WERI-Rb-1 (cell line): ENCODE results near the gene OR2Z1.

Source experiments
- DNase-seq: peaks from one replicate; pipeline ENCODE4 v3.0.0-alpha.2; 2020
- H3K27ac ChIP-seq: fragments of 250-450 bp; sonication (Bioruptor Pico); 2 replicates; pipeline ENCODE4 v1.5.1; 2020; ENCODE audit warnings: mild to moderate bottlenecking, moderate library complexity
- H3K27me3 ChIP-seq: fragments of 250-450 bp; sonication (Bioruptor Pico); 2 replicates; pipeline ENCODE4 v1.5.1; 2021; ENCODE audit warnings: mild to moderate bottlenecking, low read depth, moderate library complexity; ENCODE audit not compliant: insufficient read depth, severe bottlenecking
- H3K36me3 ChIP-seq: fragments of 250-450 bp; sonication (Bioruptor Pico); 2 replicates; pipeline ENCODE4 v1.5.1; 2020; ENCODE audit warnings: mild to moderate bottlenecking, moderate library complexity
- H3K4me3 ChIP-seq: 2 replicates; pipeline ENCODE4 v1.5.1; 2011; ENCODE audit warnings: low read depth, mild to moderate bottlenecking, control low read depth, low read length
- H3K9me3 ChIP-seq: fragments of 250-450 bp; sonication (Bioruptor Pico); 2 replicates; pipeline ENCODE4 v1.5.1; 2021; ENCODE audit warnings: mild to moderate bottlenecking, moderate library complexity; ENCODE audit not compliant: severe bottlenecking
- TF ChIP-seq, protein P1 (sequence below): IDR thresholded peaks from 2 replicates; pipeline ENCODE4 v1.5.1; 2011; ENCODE audit warnings: low read depth, mild to moderate bottlenecking, control low read depth, inconsistent platforms, low read length

The OR2Z1 gene

DNA sequence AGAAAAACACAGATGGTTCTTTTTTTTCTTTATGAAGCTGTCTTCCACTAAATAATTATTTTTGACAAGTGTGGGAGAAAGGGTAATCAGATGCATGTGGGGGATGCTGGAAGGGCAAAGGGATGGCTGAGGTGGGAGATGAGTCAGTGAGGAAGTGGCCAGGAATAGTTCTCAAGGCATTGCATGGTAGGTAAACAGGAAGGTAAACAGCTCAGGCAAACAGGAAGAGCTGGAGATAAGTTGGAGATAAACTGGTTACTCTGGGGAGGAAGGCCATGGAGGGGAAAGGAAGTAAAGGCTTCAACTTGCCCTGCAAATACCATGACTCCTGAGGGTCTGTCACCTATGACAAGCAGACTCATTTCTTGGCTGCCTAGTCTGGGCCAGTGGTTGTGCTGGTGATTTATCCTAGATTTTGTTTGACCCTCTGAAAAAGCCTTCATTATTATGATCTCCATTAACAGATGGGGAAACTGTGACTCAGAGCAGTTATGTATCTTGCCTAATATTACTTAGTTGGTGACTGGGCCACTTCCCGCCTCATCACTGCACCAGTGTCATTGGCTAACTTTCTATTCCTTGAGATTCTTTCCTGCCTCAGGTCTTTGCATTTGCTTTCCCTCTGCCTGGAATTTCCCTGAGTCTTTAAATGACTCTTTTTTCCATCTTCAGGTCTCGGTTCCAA lies 39.9 kb upstream of the OR2Z1 start:
- TF ChIP-seq, protein P1, sequence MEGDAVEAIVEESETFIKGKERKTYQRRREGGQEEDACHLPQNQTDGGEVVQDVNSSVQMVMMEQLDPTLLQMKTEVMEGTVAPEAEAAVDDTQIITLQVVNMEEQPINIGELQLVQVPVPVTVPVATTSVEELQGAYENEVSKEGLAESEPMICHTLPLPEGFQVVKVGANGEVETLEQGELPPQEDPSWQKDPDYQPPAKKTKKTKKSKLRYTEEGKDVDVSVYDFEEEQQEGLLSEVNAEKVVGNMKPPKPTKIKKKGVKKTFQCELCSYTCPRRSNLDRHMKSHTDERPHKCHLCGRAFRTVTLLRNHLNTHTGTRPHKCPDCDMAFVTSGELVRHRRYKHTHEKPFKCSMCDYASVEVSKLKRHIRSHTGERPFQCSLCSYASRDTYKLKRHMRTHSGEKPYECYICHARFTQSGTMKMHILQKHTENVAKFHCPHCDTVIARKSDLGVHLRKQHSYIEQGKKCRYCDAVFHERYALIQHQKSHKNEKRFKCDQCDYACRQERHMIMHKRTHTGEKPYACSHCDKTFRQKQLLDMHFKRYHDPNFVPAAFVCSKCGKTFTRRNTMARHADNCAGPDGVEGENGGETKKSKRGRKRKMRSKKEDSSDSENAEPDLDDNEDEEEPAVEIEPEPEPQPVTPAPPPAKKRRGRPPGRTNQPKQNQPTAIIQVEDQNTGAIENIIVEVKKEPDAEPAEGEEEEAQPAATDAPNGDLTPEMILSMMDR, result no peak
- Histone ChIP-seq H3K4me3 (no peak overlapping the region), H3K36me3 (no peaks in the 10 kb centered on the region), H3K27ac (no peak overlapping the region), H3K9me3 (no peaks in the 10 kb centered on the region), H3K27me3 (peaks cover 52% of the 10 kb centered on the region)
- DNase-seq, result no peak

DNA sequence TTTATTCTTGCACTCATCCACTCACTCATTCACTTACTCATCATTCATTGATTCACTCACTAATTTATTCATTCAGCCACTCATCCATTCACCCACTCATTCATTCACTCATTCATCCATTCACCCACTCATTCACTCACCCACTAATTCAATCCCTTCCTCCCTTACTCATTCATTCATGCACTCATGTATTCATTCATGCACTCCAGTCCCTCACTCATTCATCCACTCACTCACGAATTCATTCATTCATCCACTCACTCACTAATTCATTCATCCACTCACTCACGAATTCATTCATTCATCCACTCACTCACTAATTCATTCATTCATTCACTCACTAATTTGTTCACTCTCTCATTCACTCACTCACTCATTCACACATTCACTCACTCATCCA lies 39.0 kb upstream of the OR2Z1 start:
- no peak overlapping the region for H3K4me3 ChIP-seq
- H3K27me3 ChIP-seq, result peaks cover 45% of the 10 kb centered on the region
- H3K9me3 ChIP-seq, result no peaks in the 10 kb centered on the region
- no peaks in the 10 kb centered on the region for H3K36me3 ChIP-seq
- no peak overlapping the region for H3K27ac ChIP-seq
- TF ChIP-seq, protein P1, result no peak
- DNase-seq, result no peak

DNA sequence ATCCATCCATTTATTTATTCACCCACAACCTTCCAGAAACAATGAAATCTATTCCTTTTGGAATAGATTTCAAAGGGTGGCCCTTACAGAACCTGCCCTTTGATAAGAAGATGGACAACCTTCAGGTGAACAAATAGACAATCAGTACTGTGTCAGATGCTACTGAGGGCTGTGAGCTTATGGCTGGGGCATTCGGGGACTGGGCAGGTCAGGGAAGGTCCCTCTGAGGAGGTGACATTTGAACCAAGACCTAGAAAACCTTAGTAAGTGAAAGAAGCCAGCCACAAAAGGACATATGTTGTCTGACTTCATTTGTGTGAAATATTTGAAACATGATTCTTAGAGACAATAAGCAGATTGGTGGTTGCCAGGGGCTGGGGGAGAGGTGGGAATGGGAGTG lies 38.5 kb upstream of the OR2Z1 start:
- no peaks in the 10 kb centered on the region for H3K36me3 ChIP-seq
- H3K9me3 ChIP-seq, result no peaks in the 10 kb centered on the region
- peaks cover 48% of the 10 kb centered on the region for H3K27me3 ChIP-seq
- H3K4me3 ChIP-seq, result no peak overlapping the region
- no peak overlapping the region for H3K27ac ChIP-seq
- TF ChIP-seq, protein P1, result no peak
- DNase-seq, result no peak

DNA sequence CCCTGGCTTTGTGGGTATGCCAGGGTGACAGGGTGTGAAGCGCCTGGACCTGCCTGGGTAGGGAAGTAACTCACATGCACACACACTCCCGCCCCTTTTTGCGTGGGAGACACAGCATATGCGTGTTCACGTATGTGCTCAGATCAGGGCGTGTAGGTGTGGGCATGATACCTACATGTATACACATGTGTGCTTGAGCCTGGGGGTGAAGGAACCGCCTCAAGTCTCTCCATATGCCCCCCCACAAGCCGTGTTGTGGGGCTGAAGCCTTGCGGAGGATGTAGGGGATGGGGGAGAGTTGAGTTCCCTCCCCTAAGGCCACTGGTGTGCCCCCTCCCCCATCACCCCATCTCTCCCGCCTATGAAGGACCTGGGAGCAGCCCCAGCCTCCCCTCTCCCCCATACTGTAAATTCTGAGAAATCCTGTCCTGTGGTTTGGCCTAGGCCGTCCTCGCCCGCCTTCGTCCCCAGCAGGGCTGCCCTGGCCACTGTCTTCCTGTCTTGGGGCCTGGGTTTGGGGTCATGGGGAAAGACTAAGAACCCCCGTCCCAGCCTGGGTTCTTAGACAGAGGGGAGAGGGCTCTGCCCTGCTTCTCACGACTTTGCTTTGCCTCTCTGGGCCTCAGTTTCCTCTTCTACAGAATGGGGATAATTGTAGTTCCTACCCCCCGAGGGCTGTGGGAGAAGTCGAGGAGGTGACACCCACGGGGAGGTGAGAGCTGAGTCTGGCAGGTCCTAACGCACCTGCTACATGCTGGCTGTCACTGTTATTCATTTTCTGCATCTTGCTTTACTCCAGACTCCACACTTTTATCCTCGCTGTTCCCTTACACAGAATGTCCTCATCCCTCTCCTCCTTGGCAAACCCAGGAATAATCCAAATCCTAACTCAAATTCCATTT lies 37.2 kb upstream of the OR2Z1 start:
- Histone ChIP-seq H3K27me3 (peaks cover 61% of the 10 kb centered on the region), H3K27ac (no peak overlapping the region), H3K4me3 (no peak overlapping the region), H3K9me3 (peaks cover 2% of the 10 kb centered on the region), H3K36me3 (no peaks in the 10 kb centered on the region)
- TF ChIP-seq, protein P1, result no peak
- no peak for DNase-seq

DNA sequence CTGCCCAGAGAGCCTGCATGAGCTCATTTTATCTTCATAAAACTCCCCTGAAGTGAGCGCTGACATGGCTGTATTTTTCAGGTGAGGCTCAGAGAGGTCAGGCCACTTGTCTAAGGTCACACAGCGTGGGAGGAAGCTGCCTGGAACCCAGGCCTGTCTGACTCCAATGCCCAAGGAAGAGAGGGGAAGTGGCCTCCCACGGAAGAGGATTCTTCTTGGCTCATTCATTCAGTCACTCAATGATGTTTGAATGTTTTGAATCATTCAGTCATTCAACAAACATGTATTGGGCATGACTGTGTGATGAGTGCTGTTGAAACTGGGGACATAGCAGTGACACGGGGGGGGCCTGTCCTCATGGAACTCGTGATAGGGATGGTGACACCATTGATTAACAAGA lies 34.9 kb upstream of the OR2Z1 start:
- TF ChIP-seq, protein P1, result no peak
- H3K36me3 ChIP-seq, result no peaks in the 10 kb centered on the region
- H3K27me3 ChIP-seq, result peaks cover 63% of the 10 kb centered on the region
- H3K9me3 ChIP-seq, result peaks cover 2% of the 10 kb centered on the region
- H3K27ac ChIP-seq, result no peak overlapping the region
- DNase-seq, result no peak
- H3K4me3 ChIP-seq, result no peak overlapping the region
